ENCODE measurements around the gene KSR2.

The KSR2 gene

DNA sequence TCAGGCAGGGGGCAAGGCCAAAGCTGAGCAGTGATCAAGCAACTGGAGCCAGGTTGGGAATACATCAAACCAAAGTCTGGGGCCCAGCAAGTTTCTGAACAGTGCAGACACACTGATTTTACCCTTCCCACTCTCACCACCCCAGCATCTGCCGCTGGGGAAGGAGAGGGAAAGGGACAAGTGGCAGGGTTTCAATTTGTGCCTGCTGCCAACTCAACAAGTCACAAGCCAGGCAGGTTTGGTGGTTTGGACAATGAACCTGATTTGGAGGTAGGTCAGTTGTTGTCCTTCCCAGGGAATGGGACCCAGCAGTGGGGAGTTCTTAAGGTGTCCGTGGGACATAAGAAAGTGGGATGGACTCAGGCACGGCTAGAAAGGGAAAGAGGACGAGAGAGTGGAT lies 455.4 kb downstream of the KSR2 start:
- in situ Hi-C loops (cut with HindIII; ENCODE audit: low sequenced_read_pairs), result no loop called here

DNA sequence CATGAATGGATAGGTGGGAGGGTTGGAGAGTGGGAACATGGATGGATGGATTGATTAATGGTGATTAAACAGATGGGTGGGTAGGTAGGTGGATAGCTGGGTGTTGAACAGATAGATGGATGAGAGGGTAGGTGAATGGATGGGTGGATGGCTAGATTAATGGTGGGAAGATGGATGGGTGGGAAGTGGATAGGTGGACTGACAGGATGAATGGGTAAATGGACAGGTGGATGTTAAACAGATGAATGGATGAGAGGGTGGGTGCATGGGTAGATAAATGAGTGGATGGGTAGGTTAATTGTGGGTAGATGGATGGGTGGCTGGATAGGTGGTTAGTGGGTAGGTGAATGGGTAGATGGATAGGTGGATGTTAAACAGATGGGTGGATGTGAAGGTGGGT lies 460.3 kb downstream of the KSR2 start:
- in situ Hi-C loops (cut with HindIII; ENCODE audit: low sequenced_read_pairs), result no loop called here

DNA sequence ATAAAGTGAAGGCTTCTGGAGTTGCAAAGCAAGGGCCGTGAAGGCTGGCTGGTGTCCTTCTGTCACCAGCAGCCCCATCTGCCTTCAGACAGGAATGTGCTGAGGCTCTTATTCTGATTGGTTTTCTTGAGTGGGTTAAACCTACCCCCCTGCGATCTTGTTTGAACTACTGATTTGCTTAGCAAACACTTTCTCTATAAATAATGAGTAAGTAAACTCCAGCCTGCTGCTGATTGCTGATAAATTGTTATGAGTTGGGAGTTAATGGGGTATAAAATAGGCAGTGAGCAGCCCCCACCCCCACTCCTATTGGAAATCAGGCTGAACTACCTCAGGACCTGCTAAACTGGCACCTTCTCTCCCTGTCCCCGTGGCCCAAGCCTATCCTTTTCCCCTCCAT lies 461.2 kb downstream of the KSR2 start:
- in situ Hi-C loops (cut with HindIII; ENCODE audit: low sequenced_read_pairs), result no loop called here

DNA sequence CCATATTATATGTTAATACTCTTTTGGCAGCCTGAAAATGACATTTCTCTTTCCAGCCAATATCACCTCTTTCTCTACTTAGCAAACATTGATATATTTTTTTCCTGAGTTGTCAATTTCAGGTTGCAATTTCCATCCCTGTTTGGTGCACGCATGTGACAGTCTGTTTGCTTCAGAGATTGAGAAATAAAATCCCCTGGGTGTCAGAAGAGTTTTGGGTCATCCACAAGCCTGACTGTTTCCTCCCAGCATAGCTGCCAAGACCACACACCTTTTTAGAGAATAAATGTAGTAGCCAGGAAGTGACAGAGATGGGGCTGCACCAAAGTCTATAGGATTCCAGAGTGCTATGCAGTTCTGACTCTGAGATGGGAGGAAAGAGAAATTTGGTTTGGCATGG lies 462.5 kb downstream of the KSR2 start:
- in situ Hi-C loops (cut with HindIII; ENCODE audit: low sequenced_read_pairs), result no loop called here

DNA sequence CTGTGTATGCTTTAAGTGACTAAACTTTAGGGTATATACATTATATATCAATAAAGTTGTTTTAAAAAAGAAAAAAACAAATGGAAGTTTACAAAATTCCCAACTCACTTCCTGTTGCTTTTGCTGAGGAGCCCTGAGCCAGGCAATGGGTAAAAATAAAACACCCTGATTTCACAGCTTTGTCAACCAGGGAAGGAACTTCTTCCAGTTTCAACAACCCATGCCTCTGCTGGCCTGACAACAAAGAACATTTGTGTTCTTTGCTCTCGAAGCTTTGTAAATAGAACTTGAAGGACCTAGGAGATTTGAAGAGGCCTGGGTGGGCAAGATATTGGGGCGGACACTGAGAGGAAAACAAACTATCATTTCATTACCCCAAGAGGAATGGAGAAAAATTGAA lies 466.2 kb downstream of the KSR2 start:
- in situ Hi-C loops (cut with HindIII; ENCODE audit: low sequenced_read_pairs), result no loop called here

DNA sequence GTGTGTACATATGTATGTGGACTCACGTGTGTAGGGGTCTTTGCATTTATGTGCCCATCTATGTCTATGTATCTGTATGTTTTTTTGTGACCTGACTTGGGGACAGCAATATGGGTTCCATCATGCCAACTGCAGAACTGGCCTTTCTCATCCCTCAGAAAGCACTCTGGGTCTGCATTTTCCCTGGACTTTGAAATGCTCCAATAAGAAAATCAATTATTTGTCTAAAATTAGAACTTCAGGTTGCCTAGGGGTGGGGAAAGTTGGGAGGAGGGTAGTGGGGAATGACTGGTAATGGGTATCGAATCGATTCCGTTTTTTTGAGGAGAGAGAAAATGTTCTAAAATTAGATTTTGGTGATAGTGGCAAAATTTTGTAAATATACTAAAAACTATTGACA lies 466.6 kb downstream of the KSR2 start:
- in situ Hi-C loops (cut with HindIII; ENCODE audit: low sequenced_read_pairs), result no loop called here

DNA sequence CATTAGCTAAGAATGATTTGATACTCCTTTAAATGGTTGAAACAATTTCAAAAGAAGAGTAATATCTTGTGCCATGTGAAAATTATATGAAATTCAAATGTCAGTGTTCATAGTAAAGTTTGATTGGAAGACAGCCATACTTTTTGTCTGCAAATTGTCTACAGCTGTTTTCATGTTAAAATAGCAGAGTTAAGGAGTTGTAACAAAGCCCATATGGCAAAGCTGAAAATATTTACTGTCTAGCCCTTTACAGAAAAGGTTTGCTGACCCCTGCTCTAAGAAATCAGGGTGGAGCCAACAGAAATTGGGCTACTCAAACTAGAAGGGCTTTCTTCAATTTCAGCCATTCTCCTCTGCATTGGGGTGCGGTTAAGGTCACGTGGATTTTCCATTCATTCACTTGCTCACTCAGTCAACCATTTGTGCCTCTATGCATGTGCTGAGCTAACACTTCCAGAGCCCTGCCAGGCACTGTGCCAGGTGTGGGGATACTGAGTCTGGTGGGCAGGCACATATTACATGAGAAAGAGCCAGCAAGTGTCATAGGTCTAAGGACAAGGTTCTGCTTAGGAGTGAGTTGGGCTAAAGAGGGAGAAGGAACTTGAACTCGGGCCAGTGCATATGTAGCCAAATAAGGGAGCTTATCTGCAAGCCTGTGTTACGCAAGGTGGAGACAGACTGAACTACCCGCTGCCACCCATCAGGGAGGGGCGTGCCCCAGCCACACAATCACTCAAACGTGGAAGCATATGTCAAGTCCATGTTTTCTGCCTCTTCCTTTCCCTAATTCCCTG lies 467.5 kb downstream of the KSR2 start:
- in situ Hi-C loops (cut with HindIII; ENCODE audit: low sequenced_read_pairs), result no loop called here

DNA sequence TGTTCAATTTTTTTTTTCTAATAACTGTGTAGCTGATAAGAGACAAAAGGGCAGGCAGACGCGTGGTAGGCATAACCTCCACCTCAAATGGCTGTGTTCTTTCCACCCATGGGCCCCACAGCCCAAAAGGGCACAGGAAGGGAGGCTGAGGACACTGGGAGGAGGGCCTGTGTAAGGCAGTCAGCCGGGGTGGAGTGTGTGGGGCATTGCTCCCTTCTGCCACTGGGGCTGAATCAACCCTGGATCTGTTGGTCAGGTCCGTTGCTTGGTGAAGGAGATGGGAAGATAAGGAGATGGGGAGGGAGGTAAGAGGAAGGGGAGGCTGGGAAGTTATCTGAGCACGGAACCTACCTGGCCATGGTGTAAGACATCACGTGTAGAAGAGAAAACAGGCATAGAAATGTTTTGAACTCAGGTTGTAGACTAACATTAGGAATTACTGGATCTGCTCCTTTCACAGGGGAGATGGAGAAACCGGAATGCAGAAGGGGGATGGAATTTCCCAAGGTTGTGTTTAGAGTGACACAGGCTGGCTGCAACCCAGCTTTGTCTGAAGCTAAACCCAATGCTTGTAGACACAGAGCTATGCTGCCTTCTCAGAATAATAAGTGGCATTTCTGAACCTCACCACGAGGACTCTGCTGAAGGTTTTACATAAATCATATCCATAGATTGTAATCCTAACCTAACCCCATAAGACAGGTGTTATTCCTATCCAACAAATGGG lies 468.9 kb downstream of the KSR2 start:
- in situ Hi-C loops (cut with HindIII; ENCODE audit: low sequenced_read_pairs), result no loop called here

DNA sequence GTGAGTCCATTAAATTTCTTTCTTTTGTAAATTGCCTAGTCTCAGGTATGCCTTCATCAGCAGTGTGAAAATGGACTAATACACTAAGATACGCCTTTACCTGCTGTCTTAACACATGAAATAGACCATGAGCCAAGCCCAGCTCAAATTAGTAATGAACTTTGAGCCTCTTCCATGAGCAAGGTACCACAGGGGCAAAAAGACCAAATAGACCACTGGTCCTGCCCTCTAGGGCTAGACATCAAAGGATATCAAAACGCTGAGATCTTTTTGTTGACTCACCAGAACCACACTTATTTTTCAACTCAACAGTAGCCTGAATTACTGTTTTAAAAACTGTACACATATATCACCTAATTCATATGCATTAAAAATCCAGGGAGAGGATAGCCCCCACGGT lies 469.9 kb downstream of the KSR2 start:
- in situ Hi-C loops (cut with HindIII; ENCODE audit: low sequenced_read_pairs), result no loop called here

DNA sequence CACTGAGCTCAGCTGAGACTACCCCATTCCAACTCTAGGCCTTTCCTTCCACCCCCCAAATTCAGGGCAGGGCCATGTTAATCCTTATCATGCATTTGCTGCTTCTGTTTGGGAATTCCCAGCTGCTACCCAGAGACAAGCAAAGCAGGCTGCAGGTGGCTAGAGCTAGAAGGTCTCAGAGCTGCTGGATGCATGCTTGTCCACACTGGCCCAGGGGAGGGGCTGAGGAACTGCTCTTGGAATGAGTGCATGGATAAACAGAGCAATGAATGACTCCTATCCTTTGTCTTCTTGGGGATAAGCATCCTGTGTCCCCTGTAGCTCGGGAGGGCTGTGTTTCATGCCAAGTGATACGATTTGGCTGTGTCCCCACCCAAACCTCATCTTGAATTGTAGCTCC lies 470.5 kb downstream of the KSR2 start:
- in situ Hi-C loops (cut with HindIII; ENCODE audit: low sequenced_read_pairs), result no loop called here

DNA sequence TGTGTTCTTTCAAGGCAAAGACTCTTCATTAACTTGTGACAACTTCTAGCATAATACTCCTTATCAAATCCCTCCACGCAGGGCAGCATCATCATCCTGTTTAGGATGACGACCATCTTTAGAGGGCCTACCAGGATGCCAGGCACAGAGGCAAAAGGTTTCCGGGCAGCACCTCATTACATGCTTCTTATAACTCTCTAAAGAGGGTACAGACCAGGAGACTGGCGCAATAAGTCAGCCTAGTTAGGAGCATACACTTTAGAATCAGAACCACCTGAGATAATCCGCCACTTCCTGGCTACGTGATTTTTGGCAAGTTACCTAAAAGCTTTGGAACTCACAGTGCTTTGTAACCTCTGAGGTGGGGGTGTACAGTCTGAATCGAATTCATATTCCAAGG lies 471.4 kb downstream of the KSR2 start:
- in situ Hi-C loops (cut with HindIII; ENCODE audit: low sequenced_read_pairs), result no loop called here

DNA sequence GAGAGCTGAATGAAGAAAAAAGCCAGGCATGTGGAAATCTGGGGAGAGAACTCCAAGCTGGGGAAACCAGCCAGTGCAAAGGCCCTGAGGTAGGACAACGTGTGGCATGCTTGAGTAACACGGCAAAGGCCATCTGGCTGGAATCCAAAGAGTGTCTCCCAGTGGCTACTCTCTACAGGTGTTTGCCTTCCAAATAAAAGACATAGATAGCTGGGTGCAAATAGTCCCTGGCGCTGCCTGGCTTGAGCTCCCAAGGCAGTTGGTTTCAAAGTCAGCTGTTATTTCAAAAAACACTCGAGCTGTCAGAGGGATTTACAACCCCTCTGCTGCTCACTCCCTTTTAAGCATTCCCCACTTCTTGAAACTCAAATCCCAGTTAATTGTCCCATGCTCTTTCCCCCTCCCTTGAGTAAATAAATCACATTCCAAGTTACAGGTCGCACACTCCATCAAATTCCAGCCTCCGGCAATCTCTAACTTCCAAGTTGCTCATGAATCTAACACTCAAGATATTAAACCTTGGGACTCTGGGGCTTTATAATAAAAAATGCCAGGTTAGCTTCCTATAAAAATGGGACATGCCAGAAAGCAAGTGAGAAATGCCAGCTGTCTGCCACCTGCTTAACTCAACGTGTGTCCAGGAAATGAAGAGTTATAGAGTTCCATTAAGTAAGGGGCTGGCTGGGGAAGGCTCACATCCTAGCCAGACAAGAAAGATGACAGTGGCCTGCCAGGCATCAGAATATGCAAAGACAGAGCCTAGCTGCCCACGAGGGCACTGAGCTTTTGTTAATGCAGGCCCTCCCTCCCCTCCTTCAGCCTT lies 473.7 kb downstream of the KSR2 start:
- in situ Hi-C loops (cut with HindIII; ENCODE audit: low sequenced_read_pairs), result no loop called here

DNA sequence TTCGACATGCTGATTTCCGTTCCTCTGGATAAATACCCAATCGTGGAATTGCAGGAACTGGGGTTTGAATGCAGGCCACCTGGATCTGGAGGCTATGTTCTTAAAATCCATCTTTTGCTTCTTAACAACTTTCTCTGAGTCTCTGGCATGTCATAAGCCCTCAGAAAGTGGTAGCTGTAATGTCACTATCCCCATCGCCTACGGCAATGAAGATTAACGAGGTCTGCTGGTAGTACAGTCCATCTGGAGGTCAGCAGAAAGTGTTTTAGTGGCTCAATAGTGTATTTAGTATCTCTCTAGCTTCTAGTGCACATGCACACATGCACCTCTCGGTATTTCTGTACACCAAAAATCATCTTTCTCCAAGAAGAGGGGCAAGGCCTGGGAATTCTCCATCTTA lies 477.1 kb downstream of the KSR2 start:
- in situ Hi-C loops (cut with HindIII; ENCODE audit: low sequenced_read_pairs), result no loop called here

DNA sequence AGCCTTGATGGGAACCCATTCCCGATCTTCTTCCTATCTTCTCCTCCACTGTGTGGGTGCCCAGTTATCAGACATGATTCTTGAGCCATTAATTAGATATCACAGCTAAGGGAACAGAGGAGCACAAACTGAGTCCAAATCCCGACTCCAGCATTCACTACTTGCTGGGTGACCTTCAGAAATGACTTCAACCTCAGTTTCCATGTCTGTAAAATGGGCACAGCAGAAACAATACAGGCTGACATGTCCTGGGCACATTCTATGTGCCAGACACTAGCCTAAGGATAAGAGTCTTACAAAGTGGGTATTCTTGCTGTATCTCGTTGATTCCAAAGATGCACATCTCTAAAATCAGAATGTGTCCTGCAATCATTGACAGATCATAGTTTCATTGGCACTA lies 478.7 kb downstream of the KSR2 start:
- in situ Hi-C loops (cut with HindIII; ENCODE audit: low sequenced_read_pairs), result no loop called here

DNA sequence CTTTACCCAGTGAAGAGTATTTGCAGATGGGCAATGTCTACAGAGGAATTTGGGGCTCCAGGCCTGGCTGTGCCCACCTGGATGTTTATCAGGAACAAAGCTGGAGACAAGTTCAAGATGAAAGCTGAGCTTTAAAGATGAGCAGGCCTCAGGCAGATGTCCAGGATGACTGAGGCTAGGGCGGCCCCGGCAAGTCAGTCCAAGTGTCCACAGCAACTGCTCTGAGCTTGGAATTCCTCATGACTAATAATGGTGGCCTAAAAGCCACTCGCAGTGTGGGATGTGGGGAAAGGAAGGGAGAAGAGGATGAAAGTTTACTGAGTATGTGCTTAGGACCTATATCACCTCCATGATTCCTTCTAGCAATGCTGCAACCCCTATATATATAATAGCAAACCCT lies 479.1 kb downstream of the KSR2 start:
- in situ Hi-C loops (cut with HindIII; ENCODE audit: low sequenced_read_pairs), result no loop called here

DNA sequence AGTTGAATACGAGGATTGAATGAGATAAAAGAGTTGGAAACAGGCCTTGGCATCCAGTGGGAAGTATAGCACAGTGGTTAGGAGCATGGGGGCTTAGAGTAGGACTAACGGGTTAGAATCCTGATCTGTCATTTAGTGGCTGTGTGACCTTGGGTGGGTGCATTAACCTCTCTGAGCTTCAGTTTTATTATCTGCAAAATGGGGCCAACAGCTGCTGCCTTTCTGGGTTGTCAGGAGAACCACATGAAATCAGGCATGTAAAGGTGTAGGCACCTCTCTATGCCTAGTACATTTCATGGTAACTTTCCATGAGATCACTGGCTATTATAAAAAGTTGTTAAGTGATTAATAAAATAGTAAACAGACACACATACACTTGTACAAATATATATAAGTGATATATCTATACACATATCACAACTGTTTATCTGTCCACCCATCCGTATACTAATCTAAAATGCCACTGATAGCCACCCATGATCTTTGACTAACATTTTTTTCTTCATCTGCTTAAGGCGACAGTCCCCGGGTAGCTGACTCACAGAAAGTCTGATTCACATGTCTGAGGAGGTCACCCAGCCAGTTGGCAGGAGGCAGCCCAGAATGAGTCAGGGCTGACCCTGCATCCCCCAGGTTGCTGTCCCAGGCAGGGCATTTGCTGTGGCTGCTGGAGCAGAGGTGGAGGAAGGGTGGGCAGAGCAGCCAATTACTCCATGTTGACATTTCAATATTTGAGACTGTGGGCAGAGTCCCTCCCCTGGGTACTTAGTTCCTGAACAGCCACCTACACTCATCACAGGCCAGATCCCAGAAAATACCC lies 481.7 kb downstream of the KSR2 start:
- in situ Hi-C loops (cut with HindIII; ENCODE audit: low sequenced_read_pairs), result no loop called here

DNA sequence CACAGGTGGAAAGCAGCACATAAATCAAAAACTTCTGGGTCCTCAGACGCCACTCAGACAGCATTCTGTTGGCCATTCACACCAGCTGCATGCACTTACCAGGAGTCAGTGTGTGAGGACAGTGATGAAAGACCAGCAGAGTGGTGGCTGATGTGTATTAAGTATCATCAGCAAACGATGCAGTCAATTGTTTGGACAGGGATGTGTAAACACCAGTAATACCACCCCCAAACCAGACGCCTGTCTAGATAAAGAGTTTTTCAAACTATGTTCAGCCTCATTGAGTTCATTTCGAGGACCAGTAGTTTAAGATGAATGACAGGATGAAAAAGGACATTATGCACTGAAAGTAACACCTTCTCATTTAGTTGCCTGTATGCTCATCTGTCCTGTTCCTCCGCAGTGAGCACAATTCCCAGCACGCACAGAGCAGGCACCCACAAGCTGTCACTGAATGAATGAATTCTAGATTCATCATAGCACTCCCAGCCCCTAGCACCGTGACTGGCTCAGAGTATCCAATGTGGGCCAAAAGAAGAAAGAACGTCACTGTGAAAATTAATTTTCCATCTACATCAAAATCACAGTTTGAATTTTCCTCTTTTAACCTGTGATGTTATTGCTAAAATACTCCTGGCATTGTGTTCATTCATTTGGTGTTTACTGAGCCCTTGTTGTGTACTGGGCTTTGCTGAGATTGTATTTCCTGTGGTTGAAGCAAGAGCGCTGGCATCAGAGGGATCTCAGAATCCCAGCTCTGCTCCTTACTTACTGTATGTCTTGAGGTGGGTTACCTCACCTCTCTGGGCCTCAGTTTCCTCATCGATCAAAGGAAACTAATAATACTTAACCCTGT lies 482.6 kb downstream of the KSR2 start:
- in situ Hi-C loops (cut with HindIII; ENCODE audit: low sequenced_read_pairs), result no loop called here

DNA sequence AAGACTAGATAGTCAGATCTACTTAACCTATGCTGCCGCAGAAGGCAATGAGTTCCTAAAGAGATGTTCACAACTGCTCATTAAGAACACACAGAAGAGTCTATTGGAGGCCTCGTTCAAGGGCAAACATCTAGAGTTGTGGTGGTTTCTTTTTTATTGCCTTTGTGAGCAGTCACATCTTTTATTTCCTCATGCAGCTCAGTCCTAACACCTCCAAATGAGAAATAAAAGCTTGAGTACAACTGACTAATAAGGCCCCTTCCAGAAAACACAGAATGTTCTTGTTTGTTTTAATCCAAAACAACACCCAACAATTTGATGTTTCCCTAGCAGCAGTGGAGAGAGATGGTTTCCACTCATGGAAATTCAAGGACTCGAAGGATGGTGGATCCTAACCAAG lies 483.9 kb downstream of the KSR2 start:
- in situ Hi-C loops (cut with HindIII; ENCODE audit: low sequenced_read_pairs), result no loop called here

DNA sequence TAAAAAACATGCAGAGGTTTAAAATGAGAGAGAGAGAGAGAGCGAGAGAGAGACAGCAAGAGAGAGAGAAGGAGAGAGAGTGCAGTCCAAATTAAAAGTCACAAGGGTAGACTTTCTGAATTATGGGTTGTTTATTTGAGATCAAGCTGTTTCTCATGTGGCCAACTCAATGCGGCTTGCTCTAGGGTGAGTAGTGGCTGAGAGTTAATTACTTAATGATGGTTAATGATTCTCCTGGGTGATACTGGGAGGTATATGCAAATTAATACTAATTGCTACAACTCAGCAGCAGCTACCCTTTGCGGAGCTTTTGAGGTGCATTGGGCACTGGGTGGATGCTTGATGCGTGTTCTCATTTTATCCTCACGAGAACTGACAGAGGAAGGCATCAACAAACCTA lies 485.3 kb downstream of the KSR2 start:
- in situ Hi-C loops (cut with HindIII; ENCODE audit: low sequenced_read_pairs), result no loop called here

DNA sequence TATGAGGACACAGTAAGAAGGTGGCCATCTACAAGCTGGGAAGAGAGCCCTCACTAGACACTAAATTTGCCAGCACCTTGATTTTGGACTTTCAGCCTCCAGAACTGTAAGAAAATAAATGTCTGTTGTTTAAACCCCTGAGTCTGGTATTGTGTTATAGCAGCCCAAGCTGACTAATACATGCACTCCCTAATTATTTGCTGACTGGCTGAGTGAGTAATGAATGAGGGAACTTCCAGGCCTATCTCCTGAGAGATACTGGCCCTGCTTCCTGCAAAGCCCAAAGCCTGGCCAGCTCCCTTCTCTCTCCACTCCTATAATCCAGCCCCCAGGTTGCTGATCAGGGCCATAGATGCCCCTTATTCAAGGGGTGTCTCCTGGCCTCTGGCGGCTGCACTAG lies 487.3 kb downstream of the KSR2 start:
- in situ Hi-C loops (cut with HindIII; ENCODE audit: low sequenced_read_pairs), result no loop called here

Measured in endothelial cell of hepatic sinusoid (primary cell).